ENCODE measurements around the gene IRF6.

- TF ChIP-seq JUND (IDR thresholded peaks at IDR 0.05): no peak
- no peak for TF ChIP-seq YY1 (IDR thresholded peaks at IDR 0.05; ENCODE audit: low read depth)
- TF ChIP-seq, protein P1, sequence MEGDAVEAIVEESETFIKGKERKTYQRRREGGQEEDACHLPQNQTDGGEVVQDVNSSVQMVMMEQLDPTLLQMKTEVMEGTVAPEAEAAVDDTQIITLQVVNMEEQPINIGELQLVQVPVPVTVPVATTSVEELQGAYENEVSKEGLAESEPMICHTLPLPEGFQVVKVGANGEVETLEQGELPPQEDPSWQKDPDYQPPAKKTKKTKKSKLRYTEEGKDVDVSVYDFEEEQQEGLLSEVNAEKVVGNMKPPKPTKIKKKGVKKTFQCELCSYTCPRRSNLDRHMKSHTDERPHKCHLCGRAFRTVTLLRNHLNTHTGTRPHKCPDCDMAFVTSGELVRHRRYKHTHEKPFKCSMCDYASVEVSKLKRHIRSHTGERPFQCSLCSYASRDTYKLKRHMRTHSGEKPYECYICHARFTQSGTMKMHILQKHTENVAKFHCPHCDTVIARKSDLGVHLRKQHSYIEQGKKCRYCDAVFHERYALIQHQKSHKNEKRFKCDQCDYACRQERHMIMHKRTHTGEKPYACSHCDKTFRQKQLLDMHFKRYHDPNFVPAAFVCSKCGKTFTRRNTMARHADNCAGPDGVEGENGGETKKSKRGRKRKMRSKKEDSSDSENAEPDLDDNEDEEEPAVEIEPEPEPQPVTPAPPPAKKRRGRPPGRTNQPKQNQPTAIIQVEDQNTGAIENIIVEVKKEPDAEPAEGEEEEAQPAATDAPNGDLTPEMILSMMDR (IDR thresholded peaks at IDR 0.05): no peak
- TF ChIP-seq RFX5 (IDR thresholded peaks at IDR 0.05; ENCODE audit: low read length): no peak
- no peak for TF ChIP-seq SIN3A (IDR thresholded peaks at IDR 0.05; ENCODE audit: borderline replicate concordance, low read depth, low read length)
- TF ChIP-seq FOXM1 (IDR thresholded peaks at IDR 0.05; ENCODE audit: low read depth): no peak
- TF ChIP-seq USF2 (IDR thresholded peaks at IDR 0.05; ENCODE audit: borderline replicate concordance, low read depth, low read length): no peak
- TF ChIP-seq POLR2AphosphoS5 (IDR thresholded peaks at IDR 0.05; ENCODE audit: low read depth, low read length): no peak
- TF ChIP-seq NFIC (IDR thresholded peaks at IDR 0.05; ENCODE audit: borderline replicate concordance): peak; percentile 23; the same call in 1 of the 2 replicates
- no peak for TF ChIP-seq TAF1 (IDR thresholded peaks at IDR 0.05; ENCODE audit: borderline replicate concordance, low read depth, low read length)
- no peak for TF ChIP-seq EZH2phosphoT487 (IDR thresholded peaks at IDR 0.05; ENCODE audit: borderline replicate concordance, low read depth)
- TF ChIP-seq GABPA (IDR thresholded peaks at IDR 0.05; ENCODE audit: low read depth): no peak
- TF ChIP-seq RAD21 (IDR thresholded peaks at IDR 0.05; ENCODE audit: low read length): no peak
- TF ChIP-seq RXRA (IDR thresholded peaks at IDR 0.05; ENCODE audit: borderline replicate concordance, low read depth): no peak
Measured at GRCh38 chr1:209853676-209854075, 47.7 kb upstream of the IRF6 start.
